ENCODE data around the gene DYDC2. TPM values are rescaled to one million over a fixed set of nuclear protein-coding genes. Genes with fewer than 3 reads are reported as not detected.

DYDC2 gene
- total and polyA plus RNA-seq, 2 of the 4 experiments (the other 2 are of a cell fraction): not detected

GRCh38 chr10:80371467-80371866 is 14.9 kb downstream of the DYDC2 start:
- Histone ChIP-seq H4K5ac (ENCODE audit: low read depth, low read length) (no peak overlapping the region), H3K27ac (ENCODE audit: insufficient read depth, low read length) (no peak overlapping the region), H2BK20ac (ENCODE audit: low read depth, low read length) (no peak overlapping the region), H3K9me1 (ENCODE audit: insufficient read depth, low read length) (no peaks in the 10 kb centered on the region), H4K20me1 (ENCODE audit: insufficient read depth, low read length) (no peaks in the 10 kb centered on the region), H3K14ac (replicated peaks; ENCODE audit: low read depth, low read length) (no peak overlapping the region), H3K79me1 (ENCODE audit: low read depth in 1 of 2, low read length in 2 of 2) (no peaks in the 10 kb centered on the region), H2AK9ac (replicated peaks; ENCODE audit: low read depth, low read length, poor library complexity) (no peak overlapping the region), H3K4me1 (ENCODE audit: control insufficient read depth, insufficient read depth, low read length) (no peaks in the 10 kb centered on the region), H2BK5ac (ENCODE audit: low read depth, low read length, poor library complexity, severe bottlenecking) (no peak overlapping the region), H3K56ac (ENCODE audit: extremely low read depth, insufficient read depth, low read length) (no peak overlapping the region), H3K18ac (ENCODE audit: low read depth, low read length) (no peak overlapping the region), H3K4me2 (ENCODE audit: low read depth, low read length) (no peak overlapping the region), H2BK120ac (ENCODE audit: low read depth, low read length) (no peak overlapping the region), H4K91ac (ENCODE audit: insufficient read depth, low read depth, low read length) (no peak overlapping the region), H3K4ac (ENCODE audit: low read depth, low read length) (no peak overlapping the region), H4K8ac (ENCODE audit: low read depth in 2 of 2, low read length in 2 of 2) (no peak overlapping the region), H2AFZ (replicated peaks; ENCODE audit: low read length, poor library complexity) (no peak overlapping the region), H2BK15ac (ENCODE audit: low read depth, low read length) (no peak overlapping the region), H3K9ac (ENCODE audit: low read depth, low read length) (no peak overlapping the region), H2AK5ac (ENCODE audit: low read depth, low read length) (no peak overlapping the region), H3K9me3 (ENCODE audit: control insufficient read depth, insufficient read depth, low read length) (peaks cover 8% of the 10 kb centered on the region), H3K4me3 (ENCODE audit: insufficient read depth, low read depth, low read length) (no peak overlapping the region), H3K23ac (ENCODE audit: low read depth, low read length) (no peak overlapping the region), H3K36me3 (ENCODE audit: control insufficient read depth, insufficient read depth, low read length) (no peaks in the 10 kb centered on the region), H3K27me3 (ENCODE audit: control insufficient read depth, insufficient read depth, low read length) (no peaks in the 10 kb centered on the region; the same call in 1 of the 2 replicates)
- in situ Hi-C loops (cut with MboI; ENCODE audit: low sequenced_read_pairs): no loop called here
- DNase-seq (no peak), ATAC-seq (ENCODE audit: low read depth) (no peak)
- BruUV-seq (replicated peaks): no TSS peak
- intact Hi-C loops (cut with micrococcal nuclease): no loop called here
- TF ChIP-seq MXI1 (IDR thresholded peaks at IDR 0.05; ENCODE audit: borderline replicate concordance, low read depth, low read length) (no peak), ELK1 (IDR thresholded peaks at IDR 0.05; ENCODE audit: borderline replicate concordance, low read depth, low read length) (no peak), CHD1 (IDR thresholded peaks at IDR 0.05; ENCODE audit: low read depth, low read length) (no peak), CEBPB (IDR thresholded peaks at IDR 0.05; ENCODE audit: low read depth, low read length) (no peak), MAFK (IDR thresholded peaks at IDR 0.05; ENCODE audit: low read depth, low read length) (no peak), USF2 (IDR thresholded peaks at IDR 0.05; ENCODE audit: low read depth, low read length) (no peak), RFX5 (IDR thresholded peaks at IDR 0.05; ENCODE audit: low read depth, low read length) (no peak), BHLHE40 (IDR thresholded peaks at IDR 0.05; ENCODE audit: low read depth, low read length) (no peak), MAZ (IDR thresholded peaks at IDR 0.05; ENCODE audit: borderline replicate concordance, low read depth, low read length) (no peak), NFE2L2 (IDR thresholded peaks at IDR 0.05; ENCODE audit: low read depth, low read length) (no peak), POLR2A (IDR thresholded peaks at IDR 0.05; ENCODE audit: low read depth, low read length) (no peak), RAD21 (IDR thresholded peaks at IDR 0.05; ENCODE audit: low read length) (no peak), SMC3 (IDR thresholded peaks at IDR 0.05; ENCODE audit: low read depth, low read length) (no peak), CTCF (conservative IDR thresholded peaks at IDR 0.05; ENCODE audit: low read depth, low read length) (no peak), FOS (IDR thresholded peaks at IDR 0.05; ENCODE audit: low read depth, low read length) (no peak)
- WGBS, 2 experiments (ENCODE audit: extremely low coverage in 2 of 2, insufficient read length in 1 of 2): 40% methylated on average over 4 of the region's 6 CpGs; no CpG with 5 or more reads in 1 of the 2 experiments
- dilution Hi-C loops (cut with HindIII; ENCODE audit: low sequenced_read_pairs, unreplicated experiment): no loop called here
- ChIA-PET CTCF (no interaction called here), POLR2A (ENCODE audit: unreplicated experiment) (no interaction called here)
